Left ventricle myocardium superior (tissue), 1 donor: ENCODE data around the gene IL36RN. TPM values are rescaled to one million over a fixed set of nuclear protein-coding genes. Genes with fewer than 3 reads are reported as not detected.

Experiments used
- total RNA-seq: library from RNA; stranded (reverse); fragmentation: NEBNext Ultra II Directional; extraction: Animal tissue kit (Norgen Biotek cat#: 25700); gene quantifications from one replicate; pipeline ENCODE4 v1.2.1, GENCODE V29; 2021
- donor health status: DM: no; HTN: yes; CAD: no; lungs with severe emphysema.

The IL36RN gene
- total RNA-seq, 1 donor from 2014 or later, result not detected

Other genes starting within 250 kb of the IL36RN start
- gene IL1B, start 222.4 kb upstream of the IL36RN start, total RNA-seq, result 0.37 TPM
- gene IL37, start 148.0 kb upstream of the IL36RN start, total RNA-seq, result not detected
- not detected for gene IL36G, start 81.2 kb upstream of the IL36RN start, total RNA-seq
- gene IL36A, start 53.7 kb upstream of the IL36RN start, total RNA-seq, result not detected
- not detected for gene IL36B, start 6.3 kb upstream of the IL36RN start, total RNA-seq
- gene IL1F10, start 8.8 kb downstream of the IL36RN start, total RNA-seq, result not detected
- gene IL1RN, start 68.4 kb downstream of the IL36RN start, total RNA-seq, result 0.57 TPM
- gene PSD4, start 114.8 kb downstream of the IL36RN start, total RNA-seq, result 2.9 TPM
- gene PAX8, start 219.7 kb downstream of the IL36RN start, total RNA-seq, result 0.30 TPM